OCI-LY7 (cell line): ENCODE data around the gene ST6GALNAC5. TPM values are rescaled to one million over a fixed set of nuclear protein-coding genes. Genes with fewer than 3 reads are reported as not detected.

Experiments
- BruUV-seq: library from RNA; stranded (reverse); fragments of 400-500 nt; replicated peaks from 2 replicates; lab custom pipeline; 2021; lab: Mats Ljungman, UMichigan
- CTCF ChIA-PET: fragments of 300-600 bp; sonication (Branson Sonifier 250); formaldehyde crosslinking; loops from one replicate; lab custom pipeline; 2022; ENCODE audit warnings: antibody characterized with exemption; ENCODE audit not compliant: unreplicated experiment; lab: Charles Lee
- POLR2A ChIA-PET: fragments of 300-600 bp; sonication (Branson Sonifier 250); formaldehyde crosslinking; loops from one replicate; lab custom pipeline; 2022; ENCODE audit warnings: antibody characterized with exemption; lab: Charles Lee
- DNase-seq: peaks from one replicate; pipeline ENCODE4 v3.0.0-alpha.2; 2015; ENCODE audit warnings: low spot score
- H2AFZ ChIP-seq: fragments of 200-600 bp; sonication (generic), shearing (Covaris generic); 2 replicates; pipeline ENCODE4 v1.6.1; 2014; ENCODE audit warnings: mild to moderate bottlenecking, antibody characterized with exemption, low read length, moderate library complexity
- H3K27ac ChIP-seq: fragments of 200-600 bp; sonication (generic); 2 replicates; pipeline ENCODE4 v1.5.1; 2014; ENCODE audit warnings: mixed run types, low read depth, mild to moderate bottlenecking, moderate library complexity, low read length, inconsistent platforms; ENCODE audit not compliant: poor library complexity, severe bottlenecking
- H3K36me3 ChIP-seq: fragments of 200-600 bp; sonication (generic); 2 replicates; pipeline ENCODE4 v1.6.1; 2014; ENCODE audit warnings: mild to moderate bottlenecking, antibody characterized with exemption, low read length, moderate library complexity, mixed read lengths; ENCODE audit not compliant: insufficient read depth
- H3K4me1 ChIP-seq: fragments of 200-600 bp; sonication (generic); 2 replicates; pipeline ENCODE4 v1.5.1; 2014; ENCODE audit warnings: mild to moderate bottlenecking, low read length; ENCODE audit not compliant: insufficient read depth, poor library complexity, severe bottlenecking
- H3K4me2 ChIP-seq: fragments of 200-600 bp; sonication (generic); 2 replicates; pipeline ENCODE4 v1.6.1; 2014; ENCODE audit warnings: mild to moderate bottlenecking, low read length
- H3K4me3 ChIP-seq: fragments of 200-600 bp; sonication (generic); 2 replicates; pipeline ENCODE4 v1.5.1; 2014; ENCODE audit warnings: mild to moderate bottlenecking, low read depth, low read length; ENCODE audit not compliant: poor library complexity, severe bottlenecking
- H3K79me2 ChIP-seq: fragments of 200-600 bp; sonication (generic); 2 replicates; pipeline ENCODE4 v1.6.1; 2016; ENCODE audit warnings: low read depth, mild to moderate bottlenecking, low read length, moderate library complexity, mixed read lengths; ENCODE audit not compliant: insufficient read depth
- H3K9me2 ChIP-seq: fragments of 200-600 bp; sonication (generic); 2 replicates; pipeline ENCODE4 v1.6.1; 2016; ENCODE audit warnings: mild to moderate bottlenecking, low read length, mixed read lengths; ENCODE audit not compliant: insufficient read depth
- H3K9me3 ChIP-seq: fragments of 200-600 bp; sonication (generic); 2 replicates; pipeline ENCODE4 v1.6.1; 2014; ENCODE audit warnings: mild to moderate bottlenecking, mixed run types, low read length, mixed read lengths
- H4K20me1 ChIP-seq: fragments of 200-600 bp; sonication (generic); 2 replicates; pipeline ENCODE4 v1.6.1; 2014; ENCODE audit warnings: mild to moderate bottlenecking, antibody characterized with exemption, low read length, moderate library complexity, mixed read lengths; ENCODE audit not compliant: insufficient read depth
- EZH2phosphoT487 ChIP-seq: fragments of 200-600 bp; sonication (generic); IDR thresholded peaks from 2 replicates; pipeline ENCODE4 v1.6.1; 2018; ENCODE audit warnings: low read depth, borderline replicate concordance, mild to moderate bottlenecking, mixed run types, antibody characterized with exemption, low read length, moderate library complexity, mixed read lengths
- intact Hi-C: fragments of 100-400 bp; cut with micrococcal nuclease; formaldehyde crosslinking; loops from one replicate; pipeline ENCODE4 v1.10.0; 2022; ENCODE audit not compliant: unreplicated experiment
- total RNA-seq, 2 experiments: library from RNA; depleted of rRNA in 1 of 2; stranded (reverse); fragments of >200 nt in 1 of 2; shearing (Covaris generic) in 1 of 2; gene quantifications; 2 replicates each; pipeline ENCODE4 v1.2.3, GENCODE V29; 2014 to 2022
- TF ChIP-seq, protein P1 (sequence below): fragments of 200-600 bp; sonication (generic); conservative IDR thresholded peaks from 2 replicates; pipeline ENCODE4 v1.5.1; 2014; ENCODE audit warnings: mild to moderate bottlenecking, antibody characterized with exemption, low read length, moderate library complexity, mixed read lengths

ST6GALNAC5 gene
- total RNA-seq, 2 experiments from 2014 or later: not detected

DNA sequence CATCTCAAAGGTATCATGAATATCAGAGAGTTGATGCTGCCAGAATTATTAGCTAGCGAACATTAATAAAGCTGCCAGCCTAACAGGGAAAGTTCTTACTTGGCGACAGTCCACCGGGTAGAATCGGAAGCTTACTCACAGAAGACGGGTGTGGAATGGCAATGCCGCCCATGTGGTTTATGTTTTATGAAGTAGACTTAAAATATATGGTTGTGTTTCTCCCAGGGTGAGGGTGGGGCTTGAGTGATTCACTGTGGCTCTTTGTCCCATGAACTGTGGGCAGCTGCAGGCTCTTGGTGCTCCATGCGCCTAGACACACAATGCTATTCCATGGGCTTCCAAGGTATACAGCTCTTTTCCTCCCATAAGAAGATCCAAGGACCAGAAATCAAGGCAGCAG is 189.2 kb downstream of the ST6GALNAC5 start:
- no peak for DNase-seq
- no peak overlapping the region for H2AFZ ChIP-seq
- no peak overlapping the region for H3K4me3 ChIP-seq
- H4K20me1 ChIP-seq: no peaks in the 10 kb centered on the region
- no peak overlapping the region for H3K4me2 ChIP-seq
- intact Hi-C loops: no loop called here
- no peak overlapping the region for H3K27ac ChIP-seq
- no peaks in the 10 kb centered on the region for H3K9me3 ChIP-seq
- no peaks in the 10 kb centered on the region for H3K36me3 ChIP-seq
- ChIA-PET CTCF (no interaction called here), POLR2A (no interaction called here)
- H3K79me2 ChIP-seq: no peaks in the 10 kb centered on the region
- no TSS peak for BruUV-seq
- no peaks in the 10 kb centered on the region for H3K4me1 ChIP-seq
- no peak for TF ChIP-seq EZH2phosphoT487
- TF ChIP-seq, protein P1, sequence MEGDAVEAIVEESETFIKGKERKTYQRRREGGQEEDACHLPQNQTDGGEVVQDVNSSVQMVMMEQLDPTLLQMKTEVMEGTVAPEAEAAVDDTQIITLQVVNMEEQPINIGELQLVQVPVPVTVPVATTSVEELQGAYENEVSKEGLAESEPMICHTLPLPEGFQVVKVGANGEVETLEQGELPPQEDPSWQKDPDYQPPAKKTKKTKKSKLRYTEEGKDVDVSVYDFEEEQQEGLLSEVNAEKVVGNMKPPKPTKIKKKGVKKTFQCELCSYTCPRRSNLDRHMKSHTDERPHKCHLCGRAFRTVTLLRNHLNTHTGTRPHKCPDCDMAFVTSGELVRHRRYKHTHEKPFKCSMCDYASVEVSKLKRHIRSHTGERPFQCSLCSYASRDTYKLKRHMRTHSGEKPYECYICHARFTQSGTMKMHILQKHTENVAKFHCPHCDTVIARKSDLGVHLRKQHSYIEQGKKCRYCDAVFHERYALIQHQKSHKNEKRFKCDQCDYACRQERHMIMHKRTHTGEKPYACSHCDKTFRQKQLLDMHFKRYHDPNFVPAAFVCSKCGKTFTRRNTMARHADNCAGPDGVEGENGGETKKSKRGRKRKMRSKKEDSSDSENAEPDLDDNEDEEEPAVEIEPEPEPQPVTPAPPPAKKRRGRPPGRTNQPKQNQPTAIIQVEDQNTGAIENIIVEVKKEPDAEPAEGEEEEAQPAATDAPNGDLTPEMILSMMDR: no peak
- no peaks in the 10 kb centered on the region for H3K9me2 ChIP-seq

DNA sequence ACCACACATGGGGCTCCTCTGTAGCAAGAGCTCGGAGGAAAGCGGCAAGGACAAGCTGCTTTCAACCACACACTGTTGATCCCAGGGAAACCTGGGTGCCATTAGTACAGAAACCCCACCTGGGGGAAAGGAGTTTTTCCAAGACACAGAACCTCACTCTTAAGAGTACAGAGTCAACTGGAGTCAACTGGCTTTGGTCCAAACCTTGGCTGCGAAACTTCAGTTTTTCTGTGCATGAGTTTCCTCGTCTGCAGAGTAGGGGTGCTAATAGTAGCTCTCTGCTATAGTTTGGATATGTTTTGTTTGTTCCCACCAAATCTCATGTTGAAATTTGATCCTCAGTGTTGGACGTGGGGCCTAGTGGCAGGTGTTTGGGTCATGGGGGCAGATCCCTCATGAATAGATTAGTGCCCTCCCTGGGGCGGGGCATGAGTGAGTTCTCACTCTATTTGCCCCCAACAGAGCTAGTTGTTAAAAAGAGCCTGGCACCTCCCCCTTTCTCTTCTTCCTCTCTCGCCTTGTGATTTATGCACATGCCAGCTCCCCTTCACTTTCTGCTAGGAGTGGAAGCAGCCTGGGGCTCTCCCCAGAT is 190.8 kb downstream of the ST6GALNAC5 start:
- no peak for DNase-seq
- TF ChIP-seq, protein P1: no peak
- TF ChIP-seq EZH2phosphoT487: no peak
- H3K36me3 ChIP-seq: no peaks in the 10 kb centered on the region
- no peaks in the 10 kb centered on the region for H3K79me2 ChIP-seq
- no peaks in the 10 kb centered on the region for H3K9me3 ChIP-seq
- no peaks in the 10 kb centered on the region for H4K20me1 ChIP-seq
- ChIA-PET CTCF (no interaction called here), POLR2A (interaction anchor here (0.6 to 1.6 kb wide), 3 partner anchors 10 to 27 kb away, joined by 3 to 5 read pairs (median 3); no protein-coding TSS in a partner anchor)
- no peaks in the 10 kb centered on the region for H3K9me2 ChIP-seq
- H3K4me1 ChIP-seq: no peaks in the 10 kb centered on the region
- intact Hi-C loops: no loop called here
- BruUV-seq: no TSS peak
- H2AFZ ChIP-seq: no peak overlapping the region
- no peak overlapping the region for H3K27ac ChIP-seq
- H3K4me2 ChIP-seq: no peak overlapping the region
- no peak overlapping the region for H3K4me3 ChIP-seq

DNA sequence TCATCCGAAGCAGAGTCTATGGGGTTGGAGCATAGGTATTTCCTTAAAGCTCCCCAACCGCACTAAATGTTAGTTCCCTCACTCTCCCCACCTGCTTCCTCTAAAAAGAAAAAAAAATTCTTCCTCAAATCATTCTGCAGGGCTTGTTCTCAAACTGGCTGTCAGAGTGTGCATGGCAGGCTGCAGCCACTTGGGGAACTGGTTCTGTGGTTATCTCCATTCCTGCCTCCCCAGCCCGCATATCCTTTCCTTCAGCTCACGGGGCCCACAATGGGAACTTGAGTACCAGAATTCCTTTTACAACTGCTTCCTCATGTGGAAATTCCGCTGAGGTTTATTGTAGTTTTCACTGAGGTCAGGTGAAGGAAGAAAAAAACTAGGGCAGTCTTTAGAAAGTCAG is 192.7 kb downstream of the ST6GALNAC5 start:
- CTCF ChIA-PET: no interaction called here
- H3K27ac ChIP-seq: no peak overlapping the region
- TF ChIP-seq EZH2phosphoT487: no peak
- TF ChIP-seq, protein P1: no peak
- no peaks in the 10 kb centered on the region for H3K9me3 ChIP-seq
- no peaks in the 10 kb centered on the region for H3K4me1 ChIP-seq
- no peaks in the 10 kb centered on the region for H3K36me3 ChIP-seq
- BruUV-seq: no TSS peak
- intact Hi-C loops: no loop called here
- DNase-seq: no peak
- no peaks in the 10 kb centered on the region for H3K79me2 ChIP-seq
- H3K9me2 ChIP-seq: no peaks in the 10 kb centered on the region
- H3K4me2 ChIP-seq: no peak overlapping the region
- no peak overlapping the region for H3K4me3 ChIP-seq
- POLR2A ChIA-PET: interaction anchor here (0.6 kb wide), 1 partner anchor 35 kb away, joined by 3 read pairs; no protein-coding TSS in a partner anchor
- no peak overlapping the region for H2AFZ ChIP-seq
- no peaks in the 10 kb centered on the region for H4K20me1 ChIP-seq
